Activated CD8-positive, alpha-beta memory T cell treated with anti-CD3 and anti-CD28 coated beads, Interleukin-2, amount 50 U/mL, for 24 hours (primary cell): Measurements from ENCODE around the gene GPR21.

Experiments
- DNase-seq: peaks from one replicate; pipeline ENCODE4 v3.0.0-alpha.2; 2020; ENCODE audit errors: extremely low read depth

Gene GPR21

GRCh38 chr9:123033352-123033751 is at the start of gene GPR21:
Gene GPR21 (plus strand): TSS chr9:123033667. CDS start chr9:123034567, 900 bp downstream.
- DNase-seq, result no peak

- DNase-seq, result no peak
Observed at GRCh38 chr9:122986010-122986409, 47.5 kb upstream of the GPR21 start.

- no peak for DNase-seq
Observed at GRCh38 chr9:122988141-122988540, 45.3 kb upstream of the GPR21 start.

- DNase-seq, result no peak
Observed at GRCh38 chr9:122988920-122989621, 44.4 kb upstream of the GPR21 start.

- DNase-seq, result peak; percentile 2
Observed at GRCh38 chr9:122991370-122991830, 42.1 kb upstream of the GPR21 start.

- no peak for DNase-seq
Observed at GRCh38 chr9:122996586-122996985, 36.9 kb upstream of the GPR21 start.

- no peak for DNase-seq
Observed at GRCh38 chr9:122998448-122998847, 35.0 kb upstream of the GPR21 start.

GRCh38 chr9:123000371-123001068 is 32.9 kb upstream of the GPR21 start:
- no peak for DNase-seq

GRCh38 chr9:123002754-123003153 is 30.7 kb upstream of the GPR21 start:
- DNase-seq, result no peak

GRCh38 chr9:123003466-123003865 is 30.0 kb upstream of the GPR21 start:
- no peak for DNase-seq

- DNase-seq, result no peak
Observed at GRCh38 chr9:123005964-123006363, 27.5 kb upstream of the GPR21 start.

- no peak for DNase-seq
Observed at GRCh38 chr9:123007269-123007668, 26.2 kb upstream of the GPR21 start.

- no peak for DNase-seq
Observed at GRCh38 chr9:123008909-123009308, 24.6 kb upstream of the GPR21 start.

- DNase-seq, result no peak
Observed at GRCh38 chr9:123011380-123011779, 22.1 kb upstream of the GPR21 start.

- no peak for DNase-seq
Observed at GRCh38 chr9:123011878-123012528, 21.5 kb upstream of the GPR21 start.

GRCh38 chr9:123016631-123017030 is 16.8 kb upstream of the GPR21 start:
- DNase-seq, result no peak

- DNase-seq, result no peak
Observed at GRCh38 chr9:123020796-123021195, 12.7 kb upstream of the GPR21 start.

- no peak for DNase-seq
Observed at GRCh38 chr9:123026425-123026824, 7.0 kb upstream of the GPR21 start.

- DNase-seq, result no peak
Observed at GRCh38 chr9:123027517-123027916, 6.0 kb upstream of the GPR21 start.

GRCh38 chr9:123028136-123028535 is 5.3 kb upstream of the GPR21 start:
- no peak for DNase-seq

- DNase-seq, result no peak
Observed at GRCh38 chr9:123028973-123029372, 4.5 kb upstream of the GPR21 start.

GRCh38 chr9:123031963-123032362 is 1.5 kb upstream of the GPR21 start:
- DNase-seq, result no peak
